GM10847 (cell line): ENCODE measurements around the gene MAP3K20.

ENCODE experiments used
- POLR2A ChIP-seq: IDR thresholded peaks from 2 replicates; pipeline ENCODE4 v1.6.1; 2011; ENCODE audit not compliant: insufficient read length; ENCODE audit errors: extremely low read depth

The MAP3K20 gene

DNA sequence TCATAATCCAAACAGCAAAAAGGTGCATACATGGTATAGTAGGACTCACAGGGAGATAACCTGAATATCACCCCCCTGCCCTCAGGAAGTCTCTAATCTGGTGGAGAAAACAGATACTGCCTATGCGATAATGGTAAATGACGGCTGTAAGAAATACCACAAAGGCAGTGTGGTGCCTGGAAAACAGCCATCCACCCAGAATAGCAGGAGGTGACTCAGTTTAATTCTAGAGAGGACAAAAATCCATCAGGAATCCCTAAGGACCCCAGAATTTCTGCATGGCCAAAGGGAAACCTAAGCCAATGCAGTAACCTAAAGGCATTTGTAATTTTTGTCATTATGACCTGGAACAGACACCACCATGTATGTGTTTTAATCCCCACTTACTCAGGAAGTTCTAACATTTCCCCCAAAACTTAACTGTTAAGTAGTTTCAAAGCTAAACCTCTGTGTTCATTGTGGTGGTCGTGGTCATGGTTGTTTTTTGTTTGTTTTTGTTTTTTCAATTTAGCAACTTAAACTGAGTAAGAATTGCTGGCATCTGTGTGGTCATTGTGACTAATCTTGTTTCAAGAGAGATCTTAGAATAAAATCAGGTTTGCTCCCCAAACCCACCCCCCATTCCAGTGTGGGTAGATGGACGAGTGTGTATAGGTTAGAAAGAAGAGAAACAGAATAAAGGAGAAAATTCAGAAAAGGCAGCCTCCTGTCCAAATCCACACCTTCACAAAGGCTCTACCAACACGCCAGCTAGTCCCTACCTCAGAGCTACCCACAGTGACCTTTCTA lies 157.5 kb downstream of the MAP3K20 start:
- no peak for TF ChIP-seq POLR2A

DNA sequence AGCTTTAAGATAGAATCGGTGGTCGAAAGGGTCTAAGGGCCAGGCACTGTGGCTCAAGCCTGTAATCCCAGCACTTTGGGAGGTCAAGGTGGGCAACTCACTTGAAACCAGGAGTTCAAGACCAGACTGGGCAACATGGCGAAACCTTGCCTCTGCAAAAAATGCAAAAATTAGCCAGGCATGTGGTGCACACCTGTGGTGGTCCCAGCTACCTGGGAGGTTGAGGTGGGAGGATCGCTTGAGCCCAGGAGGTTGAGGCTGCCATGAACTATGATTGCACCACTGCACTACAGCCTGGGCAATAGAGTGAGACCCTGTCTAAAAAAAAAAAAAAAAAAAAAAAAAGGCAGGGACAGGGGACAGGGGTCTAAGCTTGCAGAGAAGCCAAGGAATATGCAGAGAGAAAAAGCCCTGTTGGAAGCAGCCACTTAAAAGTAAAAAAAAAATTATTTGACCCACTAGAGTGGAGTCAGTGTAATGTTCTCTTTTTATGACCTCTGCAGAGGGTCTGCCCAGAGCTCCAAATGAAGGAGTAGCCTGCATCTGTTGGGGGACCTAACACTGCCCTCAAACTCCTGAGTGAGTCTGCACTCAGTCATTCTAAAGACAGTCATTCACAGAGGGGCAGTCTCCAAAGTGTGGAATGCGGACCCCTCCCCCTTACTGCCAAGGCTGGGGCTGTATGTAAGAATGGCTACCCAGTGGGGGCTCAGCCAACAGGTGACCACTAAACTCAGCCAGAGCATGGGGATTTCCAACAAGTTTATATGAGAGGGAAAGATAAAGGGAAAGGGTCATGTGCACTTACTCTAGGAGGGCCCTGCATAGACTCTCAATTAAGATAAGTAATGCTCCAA lies 160.5 kb downstream of the MAP3K20 start:
- no peak for TF ChIP-seq POLR2A

DNA sequence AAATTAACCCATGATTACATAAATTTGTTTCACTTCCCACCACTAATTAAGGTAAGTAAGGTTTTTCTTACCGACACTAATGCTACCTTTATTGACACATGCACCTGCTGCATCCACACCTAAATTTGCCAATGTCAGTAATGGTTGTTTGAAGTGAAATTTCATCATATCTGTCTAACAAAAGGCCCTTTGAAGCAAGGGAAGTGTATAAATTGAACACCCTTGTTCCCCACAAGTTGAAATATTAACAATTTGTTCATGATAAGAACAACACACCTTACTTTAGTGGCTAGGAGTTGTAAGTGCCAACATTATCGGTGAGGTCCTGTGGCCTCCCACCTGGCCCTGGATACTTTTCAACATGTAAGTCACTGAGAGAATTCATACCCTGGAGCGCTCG lies 162.7 kb downstream of the MAP3K20 start:
- TF ChIP-seq POLR2A, result no peak

DNA sequence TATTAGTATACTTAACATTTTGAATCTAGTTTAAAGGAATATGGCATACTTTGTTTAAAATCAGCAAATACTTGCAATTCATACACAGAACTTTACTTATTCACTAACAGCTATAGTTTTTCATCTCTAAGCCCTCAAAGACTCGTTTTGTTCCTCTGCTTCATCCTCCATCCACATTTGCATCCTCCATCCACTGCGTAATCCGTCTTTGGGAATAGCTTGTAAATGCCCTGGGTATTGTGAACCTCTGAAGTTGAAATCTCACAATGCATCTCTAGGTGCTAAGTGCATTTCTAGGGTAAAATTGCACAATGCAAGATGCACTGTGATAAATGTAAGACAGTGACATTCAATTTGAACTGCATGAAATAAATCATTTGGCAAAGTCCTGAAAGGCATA lies 163.2 kb downstream of the MAP3K20 start:
- no peak for TF ChIP-seq POLR2A

DNA sequence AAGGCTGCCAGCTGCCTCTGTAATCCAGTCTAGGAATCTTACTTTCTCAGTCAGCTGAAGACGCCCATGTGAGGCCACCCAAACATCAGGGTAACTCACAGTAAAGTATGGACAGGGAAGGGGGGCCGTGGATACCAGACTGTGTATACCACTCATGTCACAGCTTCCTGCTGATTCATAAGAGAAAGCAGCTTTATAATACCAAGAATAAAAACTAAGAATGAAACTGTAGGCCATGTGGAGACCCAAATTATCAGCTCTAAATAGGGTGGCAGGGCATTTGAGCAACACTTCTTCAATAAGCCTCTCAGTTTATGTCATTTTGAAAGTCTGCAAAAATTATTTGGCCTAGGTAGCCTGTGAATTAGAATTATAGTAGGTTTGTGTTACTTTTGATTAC lies 164.0 kb downstream of the MAP3K20 start:
- no peak for TF ChIP-seq POLR2A

DNA sequence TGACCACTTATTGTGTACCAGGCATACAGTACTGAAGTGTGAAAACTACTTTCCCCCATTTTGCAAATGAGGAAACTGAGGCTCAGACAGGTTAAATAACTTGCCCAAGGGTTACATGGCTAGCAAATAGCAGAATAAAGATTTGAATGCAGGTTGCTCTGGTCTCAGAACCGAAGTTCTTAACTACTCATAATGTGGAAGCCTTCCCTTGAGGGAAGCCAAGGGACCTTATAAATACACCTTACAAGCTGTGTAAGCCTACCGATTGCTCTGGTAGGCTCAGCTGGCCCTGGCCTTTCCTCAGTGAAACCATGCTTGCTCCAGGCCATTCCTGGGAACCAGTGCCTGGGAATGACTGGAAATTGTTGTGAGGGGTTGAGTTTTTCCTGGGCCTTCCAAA lies 164.4 kb downstream of the MAP3K20 start:
- TF ChIP-seq POLR2A, result no peak

DNA sequence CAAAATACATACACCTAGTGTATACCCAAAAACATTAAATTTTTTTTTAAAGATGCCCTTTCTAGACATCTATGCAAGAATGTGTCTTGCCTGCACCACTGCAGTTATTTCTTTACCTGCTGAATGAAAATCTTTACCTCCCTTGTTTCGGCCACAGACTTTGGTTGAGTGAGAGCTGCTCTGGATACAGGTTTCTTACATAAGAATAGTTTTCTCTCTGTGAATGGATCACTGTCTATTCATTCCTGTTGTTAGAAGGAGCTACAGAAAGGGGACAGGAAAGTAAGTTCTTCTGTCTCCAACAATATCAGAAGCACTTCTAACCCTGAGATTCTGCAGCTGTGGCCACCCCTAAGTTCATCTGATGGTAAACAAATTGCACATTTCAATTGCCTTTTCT lies 166.0 kb downstream of the MAP3K20 start:
- no peak for TF ChIP-seq POLR2A

DNA sequence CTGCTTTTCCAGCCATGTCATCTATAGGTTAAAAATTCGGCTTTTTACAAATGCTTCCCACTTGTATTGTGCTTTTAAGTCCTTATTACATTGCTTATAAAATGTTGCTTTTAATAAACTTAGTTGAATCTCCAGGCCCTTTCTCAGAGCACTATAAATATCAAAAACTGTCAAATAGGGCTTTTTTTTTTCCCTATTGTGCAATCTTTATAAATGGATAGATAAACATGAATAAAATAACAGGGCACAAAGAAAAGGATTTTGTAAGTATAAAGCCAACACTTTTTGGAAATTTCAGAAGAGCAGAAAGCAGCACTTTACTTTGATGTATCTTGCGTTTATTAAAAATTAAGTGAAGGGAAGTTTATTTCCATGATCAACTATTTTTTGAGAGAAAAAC lies 171.5 kb downstream of the MAP3K20 start:
- TF ChIP-seq POLR2A, result no peak

DNA sequence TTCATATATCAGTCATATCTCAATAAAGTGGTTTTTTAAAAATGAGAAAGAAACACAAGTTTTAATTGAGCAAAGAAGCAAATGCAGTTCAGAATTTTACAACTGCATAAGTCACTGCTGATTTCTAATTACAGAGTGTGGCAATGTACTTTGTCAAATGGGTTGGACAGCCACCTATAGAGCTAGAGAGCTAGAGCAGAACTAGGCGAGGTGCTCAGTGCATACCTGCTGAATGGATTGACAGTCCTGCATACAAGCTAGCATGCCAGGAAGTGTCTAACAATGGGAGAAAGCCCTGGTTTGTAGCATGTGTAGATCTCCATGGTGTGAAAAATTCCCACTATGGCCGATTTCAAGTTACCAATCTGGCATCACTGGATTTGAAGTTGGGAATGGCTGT lies 172.7 kb downstream of the MAP3K20 start:
- no peak for TF ChIP-seq POLR2A

DNA sequence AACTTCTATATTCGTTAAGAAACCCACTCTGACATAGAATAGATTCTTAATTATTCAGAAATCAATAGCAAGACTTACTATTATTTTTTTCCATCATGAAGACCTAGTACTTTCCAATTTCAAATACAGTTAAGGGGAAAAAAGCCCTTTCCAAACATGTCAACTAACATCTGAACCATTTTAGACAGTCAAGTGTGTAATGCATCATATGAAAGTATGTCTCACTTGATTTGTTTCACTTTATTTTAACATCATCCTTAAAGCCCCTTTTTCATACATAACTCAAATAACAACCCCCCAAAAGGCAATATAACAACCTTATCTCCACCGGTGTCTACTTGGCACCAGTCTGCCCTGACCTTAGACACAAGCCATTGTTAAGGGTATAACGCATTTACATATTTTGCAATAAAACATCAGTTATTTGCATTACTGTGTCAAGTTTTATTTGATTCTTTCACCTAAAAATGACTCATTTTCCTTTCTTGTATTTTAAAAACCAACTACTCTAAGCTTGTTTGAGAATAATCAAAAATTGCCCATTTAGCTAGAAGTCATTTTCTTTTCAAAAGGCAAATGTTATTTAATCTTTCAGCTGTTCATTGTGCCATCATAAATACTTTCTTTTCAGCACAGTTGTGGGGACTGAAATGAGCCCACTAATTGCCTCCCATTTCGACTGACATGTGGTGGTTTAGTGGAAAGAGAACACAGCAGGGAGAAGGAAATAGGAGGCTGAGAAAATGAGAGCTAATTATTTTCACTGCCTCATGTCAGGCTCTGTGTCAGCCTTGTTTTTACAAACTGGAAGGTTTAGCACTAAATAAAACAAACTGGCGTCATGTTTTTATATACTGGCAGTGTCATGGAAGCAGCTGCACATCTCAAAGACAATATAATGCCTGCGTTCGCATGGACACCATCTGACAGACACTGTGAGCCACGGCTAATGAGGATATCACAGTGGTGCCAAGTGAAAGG lies 174.3 kb downstream of the MAP3K20 start:
- TF ChIP-seq POLR2A, result no peak

DNA sequence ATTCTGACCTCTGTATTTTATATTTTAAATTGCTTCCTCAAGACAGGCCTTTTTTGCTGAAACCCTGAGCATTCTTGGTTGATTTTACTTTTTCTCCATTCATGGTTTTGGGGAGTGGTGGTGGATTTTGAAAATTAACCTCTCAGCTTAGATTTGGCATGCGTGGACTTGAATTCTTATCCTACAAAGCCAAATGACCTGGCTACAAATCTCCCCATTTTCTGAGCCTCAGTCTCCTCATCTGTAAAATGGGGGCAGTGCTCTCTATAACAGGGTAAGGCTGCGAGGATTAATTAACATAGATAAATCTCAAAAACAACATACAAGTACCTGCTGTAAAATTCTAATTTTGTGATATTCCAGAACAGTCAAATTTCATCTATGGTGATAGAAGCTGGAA lies 175.6 kb downstream of the MAP3K20 start:
- no peak for TF ChIP-seq POLR2A

DNA sequence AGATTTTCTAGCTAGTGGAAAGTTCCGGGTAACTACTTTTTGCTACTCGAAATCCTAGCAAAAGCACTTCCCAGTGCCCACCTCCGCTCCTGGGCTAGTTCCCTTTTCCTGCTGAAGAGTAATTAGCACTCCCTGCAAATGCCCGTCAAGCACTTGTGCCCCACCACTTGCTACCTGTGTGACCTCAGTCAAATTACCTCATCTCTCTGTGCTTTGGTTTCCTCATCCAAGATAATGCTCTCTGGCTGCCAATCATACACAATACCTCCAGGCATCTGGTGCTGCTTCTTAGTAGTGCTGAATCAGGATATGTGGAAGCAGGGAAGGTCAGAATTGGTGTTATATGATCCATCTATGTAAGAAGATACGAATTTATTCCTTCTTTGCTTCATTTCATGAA lies 176.9 kb downstream of the MAP3K20 start:
- no peak for TF ChIP-seq POLR2A

DNA sequence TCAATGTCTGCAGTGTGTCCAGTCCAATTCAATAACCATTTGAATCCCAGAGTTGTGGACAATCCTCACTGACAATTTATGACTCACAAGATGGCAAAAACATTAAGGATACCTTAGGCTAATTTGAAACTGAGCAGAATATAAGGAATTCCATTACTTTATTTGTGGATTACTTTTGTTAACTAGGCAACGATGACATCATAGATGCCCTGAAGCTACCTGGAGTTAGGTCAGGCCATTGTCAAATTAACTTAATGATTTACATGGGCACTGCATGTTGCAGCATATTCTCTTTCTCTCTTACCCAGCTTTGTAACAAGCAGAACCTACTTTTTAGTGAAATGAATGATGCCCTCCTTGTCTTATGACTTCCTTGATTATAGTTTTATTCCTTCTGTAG lies 179.0 kb downstream of the MAP3K20 start:
- no peak for TF ChIP-seq POLR2A

DNA sequence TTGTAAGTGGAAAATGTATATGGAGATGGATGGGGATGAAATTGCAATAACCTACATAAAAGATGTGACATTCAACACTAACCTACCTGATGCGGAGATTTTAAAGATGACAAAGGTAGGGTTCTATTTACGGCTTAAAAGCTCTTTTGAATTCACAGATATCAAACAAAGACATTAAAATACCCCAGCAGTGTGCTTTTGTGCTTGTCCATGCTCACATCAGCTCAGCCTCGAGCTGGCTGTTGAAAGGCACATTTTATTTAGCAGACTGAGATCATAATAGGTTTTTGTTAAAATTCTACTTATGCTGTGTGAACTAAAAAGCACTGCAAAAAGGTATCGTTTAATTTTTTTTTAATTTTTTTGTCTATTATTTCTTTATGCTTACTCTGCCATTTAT lies 183.1 kb downstream of the MAP3K20 start:
- TF ChIP-seq POLR2A, result no peak

DNA sequence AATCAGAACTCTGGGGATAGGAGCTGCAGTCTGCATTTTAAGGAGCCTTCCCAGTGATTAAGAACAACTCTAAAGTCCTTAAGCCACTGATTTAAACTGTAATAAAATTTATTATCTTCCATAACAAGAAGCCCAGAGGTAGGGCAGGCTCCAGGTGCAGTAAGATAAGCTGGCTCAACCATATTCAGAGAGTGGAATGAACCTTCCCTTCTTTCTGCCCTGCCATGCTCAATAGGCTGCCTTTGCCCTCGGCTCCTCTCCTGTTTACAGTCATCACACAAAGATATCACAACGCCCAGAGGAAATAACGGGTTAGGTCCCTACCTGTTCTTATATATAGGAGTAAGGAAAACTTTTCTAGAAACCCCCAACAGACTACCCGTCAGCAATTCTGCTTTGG lies 188.5 kb downstream of the MAP3K20 start:
- no peak for TF ChIP-seq POLR2A
